ENCODE measurements around the gene S100A11. TPM values are rescaled to one million over a fixed set of nuclear protein-coding genes. Genes with fewer than 3 reads are reported as not detected.

The S100A11 gene
- total and polyA plus RNA-seq, 7 donors, result 92.6 to 633 (median 156) TPM

- TF ChIP-seq EP300 (IDR thresholded peaks at IDR 0.05), result no peak
- TF ChIP-seq CTCF (IDR thresholded peaks at IDR 0.05), result no peak
- no peak for TF ChIP-seq POLR2A (IDR thresholded peaks at IDR 0.05)
- no peak for TF ChIP-seq POLR2AphosphoS5 (IDR thresholded peaks at IDR 0.05)
- 59 to 65% methylated on average over 4 of the region's 4 CpGs for WGBS, 2 donors
- H3K4me1 ChIP-seq, result peaks cover 0 to 10% (median 3%) of the 10 kb centered on the region in 4 donors
- no peak overlapping the region for H3K4me3 ChIP-seq
- H3K9me3 ChIP-seq, result peaks cover 0 to 3% (median 0%) of the 10 kb centered on the region in 4 donors
- DNase-seq, result no peak
- H3K36me3 ChIP-seq, result no peaks in the 10 kb centered on the region
- intact Hi-C loops (cut with DNase I), result no loop called here
- H3K27me3 ChIP-seq, result no peaks in the 10 kb centered on the region
- H3K27ac ChIP-seq, result no peak overlapping the region
Measured at GRCh38 chr1:152005360-152005912, 31.4 kb downstream of the S100A11 start.

DNA sequence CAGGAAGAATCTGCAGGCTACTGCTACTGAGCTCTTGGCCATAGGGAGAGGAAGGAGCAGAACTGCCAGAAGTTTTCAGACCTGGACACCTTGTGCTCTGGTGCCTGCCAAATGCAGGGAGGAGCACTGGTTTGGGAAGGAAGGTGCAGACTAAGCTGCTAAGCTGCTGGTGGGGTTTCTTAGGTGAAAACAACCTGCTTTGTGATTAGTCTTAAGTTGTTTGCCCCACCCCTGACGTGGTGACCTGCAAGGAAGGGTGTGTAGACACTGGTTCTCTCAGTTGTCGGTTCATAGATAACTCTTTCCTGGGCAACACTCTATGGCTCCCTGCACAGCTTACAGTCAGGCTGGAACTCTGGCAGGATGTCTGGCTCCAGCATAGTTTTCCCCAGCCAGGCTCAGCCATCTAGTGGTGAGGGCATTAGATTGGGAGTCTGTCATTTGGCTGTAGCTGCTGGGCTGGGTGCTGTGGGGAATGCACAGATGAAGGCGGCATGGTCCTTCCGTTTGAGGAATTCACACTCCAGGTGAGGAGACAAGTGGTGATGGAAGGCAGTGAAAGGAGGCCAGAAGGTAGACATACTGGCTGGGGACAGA, 32.9 kb downstream of the S100A11 start:
- DNase-seq, result no peak
- Histone ChIP-seq H3K4me3 (no peak overlapping the region), H3K27me3 (no peaks in the 10 kb centered on the region), H3K4me1 (peaks cover 0 to 10% (median 3%) of the 10 kb centered on the region in 4 donors), H3K27ac (no peak overlapping the region), H3K9me3 (no peaks in the 10 kb centered on the region), H3K36me3 (no peaks in the 10 kb centered on the region)
- TF ChIP-seq CTCF (IDR thresholded peaks at IDR 0.05), result no peak
- TF ChIP-seq POLR2AphosphoS5 (IDR thresholded peaks at IDR 0.05), result no peak
- TF ChIP-seq EP300 (IDR thresholded peaks at IDR 0.05), result no peak
- no peak for TF ChIP-seq POLR2A (IDR thresholded peaks at IDR 0.05)
- WGBS, 2 donors, result 55 to 75% methylated on average over 4 of the region's 4 CpGs
- intact Hi-C loops (cut with DNase I), result no loop called here

GRCh38 chr1:152002960-152003359, 33.8 kb downstream of the S100A11 start:
- H3K27ac ChIP-seq, result no peak overlapping the region
- TF ChIP-seq EP300 (IDR thresholded peaks at IDR 0.05) (no peak), POLR2A (IDR thresholded peaks at IDR 0.05) (no peak), CTCF (IDR thresholded peaks at IDR 0.05) (no peak), POLR2AphosphoS5 (IDR thresholded peaks at IDR 0.05) (no peak)
- H3K4me3 ChIP-seq, result no peak overlapping the region
- H3K36me3 ChIP-seq, result no peaks in the 10 kb centered on the region
- WGBS, 2 donors, result 76 to 83% methylated on average over 3 of the region's 3 CpGs
- intact Hi-C loops (cut with DNase I), result no loop called here
- no peaks in the 10 kb centered on the region for H3K9me3 ChIP-seq
- peaks cover 0 to 10% (median 3%) of the 10 kb centered on the region in 4 donors for H3K4me1 ChIP-seq
- no peaks in the 10 kb centered on the region for H3K27me3 ChIP-seq
- DNase-seq, result no peak

DNA sequence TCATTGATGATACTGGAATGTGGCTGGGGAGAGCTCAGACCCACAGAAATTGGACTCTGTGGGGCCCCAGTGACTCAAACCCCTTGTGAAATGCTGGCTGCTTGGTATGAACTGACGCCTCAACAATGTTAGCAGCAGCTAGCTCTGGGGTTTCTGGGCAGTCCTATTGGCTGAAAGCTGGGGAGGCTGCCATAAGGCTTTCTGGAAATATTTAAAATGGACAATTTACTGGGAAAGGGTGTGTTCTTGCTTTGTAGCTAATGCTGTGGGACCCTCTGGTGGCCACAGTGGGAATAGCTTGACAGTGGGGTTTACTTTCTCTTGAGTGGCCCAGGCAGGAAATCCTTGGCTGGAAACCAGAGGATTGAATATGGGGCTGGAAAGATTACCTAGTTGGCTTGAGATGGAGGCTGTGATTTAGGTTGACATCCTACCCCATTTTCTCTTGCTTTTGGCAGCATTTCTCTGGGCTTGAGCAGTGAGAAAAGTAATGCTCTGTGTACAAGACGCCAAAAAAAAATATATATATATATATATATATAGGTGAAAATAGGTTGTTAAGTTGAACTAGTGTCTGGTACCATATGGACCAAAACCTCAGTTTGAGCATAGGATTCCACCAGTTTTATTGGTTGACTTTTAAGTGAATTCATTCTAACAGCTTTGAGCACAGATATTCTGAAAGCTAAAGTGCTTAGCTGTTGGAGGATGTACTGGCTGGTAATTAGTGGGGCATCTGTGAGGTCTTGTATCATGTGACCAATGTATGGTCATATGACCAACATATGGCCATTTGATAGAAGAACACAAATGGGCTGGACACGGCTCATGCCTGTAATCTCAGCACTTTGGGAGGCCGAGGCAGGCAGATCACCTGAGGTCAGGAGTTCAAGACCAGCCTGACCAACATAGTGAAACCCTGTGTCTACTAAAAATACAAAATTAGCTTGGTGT, 34.9 kb downstream of the S100A11 start:
- DNase-seq, result peak; percentile 92
- H3K9me3 ChIP-seq, result no peaks in the 10 kb centered on the region
- H3K27ac ChIP-seq, result peak overlapping the region; percentile 46 to 67 (median 56)
- TF ChIP-seq POLR2AphosphoS5 (IDR thresholded peaks at IDR 0.05) (peak in 2 of 4 donors; percentile 18 to 39), CTCF (IDR thresholded peaks at IDR 0.05) (peak; percentile 61 to 95 (median 93)), POLR2A (IDR thresholded peaks at IDR 0.05) (no peak)
- WGBS, 2 donors, result 68 to 74% methylated on average over 4 of the region's 4 CpGs
- H3K4me3 ChIP-seq, result no peak overlapping the region
- H3K36me3 ChIP-seq, result no peaks in the 10 kb centered on the region
- intact Hi-C loops (cut with DNase I), result loop anchor here (1.0 to 2.0 kb wide), 2 partner anchors 29 to 68 kb away; no protein-coding TSS in a partner anchor
- H3K4me1 ChIP-seq, result peaks cover 0 to 10% (median 3%) of the 10 kb centered on the region in 4 donors
- H3K27me3 ChIP-seq, result no peaks in the 10 kb centered on the region

All from sigmoid colon (tissue), 7 donors.